Common myeloid progenitor, CD34-positive (primary cell): ENCODE results near the gene POLR2J.

Experiments used
- CTCF ChIA-PET: fragments of 350-600 bp; sonication (Branson Sonifier 250); formaldehyde crosslinking; loops from one replicate; lab custom pipeline; 2021; ENCODE audit warnings: antibody characterized with exemption; lab: Charles Lee
- POLR2A ChIA-PET: fragments of 350-600 bp; sonication (Branson Sonifier 250); formaldehyde crosslinking; loops from one replicate; lab custom pipeline; 2021; ENCODE audit warnings: antibody characterized with exemption; lab: Charles Lee
- DNase-seq, 3 donors: peaks; one replicate each; pipeline versions ENCODE4 v3.0.0 to v3.0.0-alpha.2; 2013
- H3K27ac ChIP-seq, 2 experiments: 1 replicate in 1 of 2; 2 replicates in 1 of 2; pipeline ENCODE4 v1.7.0; 2013; ENCODE audit warnings: inconsistent platforms in 2 of 2, low read length in 2 of 2, mild to moderate bottlenecking in 2 of 2, low read depth in 1 of 2, moderate library complexity in 1 of 2; ENCODE audit not compliant: severe bottlenecking in 2 of 2, insufficient read depth in 1 of 2, poor library complexity in 1 of 2
- H3K27me3 ChIP-seq, 5 experiments: replicated peaks in 2 of 5; 1 replicate in 3 of 5; 2 replicates in 2 of 5; pipeline versions ENCODE4 v1.6.1 to v1.7.0; 2013; ENCODE audit warnings: low read length in 4 of 5, mild to moderate bottlenecking in 2 of 5, moderate library complexity in 2 of 5, inconsistent platforms in 1 of 5; ENCODE audit not compliant: insufficient read depth in 5 of 5, control insufficient read depth in 4 of 5
- H3K36me3 ChIP-seq, 4 experiments: 1 replicate in 2 of 4; 2 replicates in 2 of 4; pipeline versions ENCODE4 v1.6.1 to v1.7.0; 2013; ENCODE audit warnings: low read length in 3 of 4, control low read depth in 1 of 4, mild to moderate bottlenecking in 1 of 4; ENCODE audit not compliant: control insufficient read depth in 4 of 4, insufficient read depth in 4 of 4
- H3K4me1 ChIP-seq, 4 experiments: 1 replicate in 3 of 4; 2 replicates in 1 of 4; pipeline versions ENCODE4 v1.6.1 to v1.7.1; 2013; ENCODE audit warnings: low read length in 3 of 4, mild to moderate bottlenecking in 3 of 4, control low read depth in 1 of 4, inconsistent platforms in 1 of 4, moderate library complexity in 1 of 4; ENCODE audit not compliant: control insufficient read depth in 4 of 4, insufficient read depth in 4 of 4; ENCODE audit errors: control extremely low read depth in 1 of 4
- H3K4me3 ChIP-seq, 7 experiments: 1 replicate in 4 of 7; 2 replicates in 3 of 7; pipeline versions ENCODE4 v1.5.1 to v1.7.0; 2013; ENCODE audit warnings: mild to moderate bottlenecking in 7 of 7, low read length in 6 of 7, moderate library complexity in 6 of 7, inconsistent platforms in 2 of 7, low read depth in 2 of 7, control low read depth in 1 of 7; ENCODE audit not compliant: insufficient read depth in 4 of 7, control insufficient read depth in 1 of 7; ENCODE audit errors: extremely low read depth in 1 of 7
- H3K9me3 ChIP-seq, 5 experiments: 1 replicate in 4 of 5; 2 replicates in 1 of 5; pipeline versions ENCODE4 v1.6.1 to v1.7.1; 2013; ENCODE audit warnings: low read length in 4 of 5, mild to moderate bottlenecking in 2 of 5, inconsistent platforms in 1 of 5, low read depth in 1 of 5, moderate library complexity in 1 of 5; ENCODE audit not compliant: control insufficient read depth in 4 of 5, insufficient read depth in 2 of 5; ENCODE audit errors: control extremely low read depth in 1 of 5
- WGBS: methylation state at CpG from one replicate; pipeline ENCODE4 v1.1.5; 2013; ENCODE audit not compliant: insufficient coverage; 5-methylcytosine and 5-hydroxymethylcytosine counted together

The POLR2J gene

GRCh38 chr7:102447311-102447710, 31.4 kb downstream of the POLR2J start:
- POLR2A ChIA-PET, result no interaction called here
- Histone ChIP-seq H3K36me3 (peaks cover 7 to 48% (median 31%) of the 10 kb centered on the region in 4 experiments), H3K9me3 (no peaks in the 10 kb centered on the region), H3K4me3 (no peak overlapping the region), H3K27ac (no peak overlapping the region), H3K27me3 (no peaks in the 10 kb centered on the region), H3K4me1 (no peaks in the 10 kb centered on the region)
- 96% methylated on average over 13 of the region's 14 CpGs for WGBS
- no peak for DNase-seq
- CTCF ChIA-PET, result interaction anchor here (63.4 kb wide), 1 partner anchor 29 kb away, joined by 1488 read pairs; the partner anchor contains the start of genes ORAI2 and PRKRIP1

GRCh38 chr7:102446387-102447156, 32.1 kb downstream of the POLR2J start:
- no peak overlapping the region for H3K4me3 ChIP-seq
- DNase-seq, result no peak
- ChIA-PET POLR2A (no interaction called here), CTCF (interaction anchor here (56.5 to 63.4 kb wide), 2 partner anchors 4 to 28 kb away, joined by 1488 read pairs; partner anchors contain the start of genes ALKBH4, LRWD1, ORAI2 and PRKRIP1)
- no peak overlapping the region for H3K27ac ChIP-seq
- no peaks in the 10 kb centered on the region for H3K9me3 ChIP-seq
- peaks cover 10 to 55% (median 36%) of the 10 kb centered on the region in 4 experiments for H3K36me3 ChIP-seq
- H3K4me1 ChIP-seq, result peaks cover 0 to 4% (median 0%) of the 10 kb centered on the region in 4 experiments
- H3K27me3 ChIP-seq, result no peaks in the 10 kb centered on the region
- 96% methylated on average over 40 of the region's 41 CpGs for WGBS

GRCh38 chr7:102445674-102446071, 33.0 kb downstream of the POLR2J start:
- Histone ChIP-seq H3K9me3 (no peaks in the 10 kb centered on the region), H3K27me3 (no peaks in the 10 kb centered on the region), H3K27ac (no peak overlapping the region), H3K36me3 (peaks cover 10 to 60% (median 39%) of the 10 kb centered on the region in 4 experiments), H3K4me1 (peaks cover 0 to 4% (median 0%) of the 10 kb centered on the region in 4 experiments), H3K4me3 (no peak overlapping the region)
- no peak for DNase-seq
- ChIA-PET POLR2A (no interaction called here), CTCF (interaction anchor here (56.5 to 63.4 kb wide), 2 partner anchors 3 to 27 kb away, joined by 1488 read pairs; partner anchors contain the start of genes ALKBH4, LRWD1, ORAI2 and PRKRIP1)
- WGBS, result 86% methylated on average over 2 of the region's 2 CpGs

- no peak overlapping the region for H3K4me3 ChIP-seq
- peaks cover 10 to 66% (median 43%) of the 10 kb centered on the region in 4 experiments for H3K36me3 ChIP-seq
- no peaks in the 10 kb centered on the region for H3K27me3 ChIP-seq
- POLR2A ChIA-PET, result no interaction called here
- 96% methylated on average over 12 of the region's 17 CpGs for WGBS
- H3K4me1 ChIP-seq, result peaks cover 0 to 4% (median 0%) of the 10 kb centered on the region in 4 experiments
- no peak for DNase-seq
- H3K27ac ChIP-seq, result no peak overlapping the region
- no peaks in the 10 kb centered on the region for H3K9me3 ChIP-seq
- CTCF ChIA-PET, result interaction anchor here (56.5 to 63.4 kb wide), 2 partner anchors 3 to 26 kb away, joined by 1488 read pairs; partner anchors contain the start of genes ALKBH4, LRWD1, ORAI2 and PRKRIP1
These were observed 33.6 kb downstream of the POLR2J start for GRCh38 chr7:102444961-102445673.

- CTCF ChIA-PET, result interaction anchor here (56.5 to 63.4 kb wide), 2 partner anchors 2 to 21 kb away, joined by 1488 read pairs; partner anchors contain the start of genes ALKBH4, LRWD1, ORAI2 and PRKRIP1
- H3K4me1 ChIP-seq, result peaks cover 0 to 5% (median 2%) of the 10 kb centered on the region in 4 experiments
- WGBS, result 97% methylated on average over 12 of the region's 17 CpGs
- H3K27ac ChIP-seq, result no peak overlapping the region
- no peaks in the 10 kb centered on the region for H3K9me3 ChIP-seq
- H3K4me3 ChIP-seq, result no peak overlapping the region
- no peaks in the 10 kb centered on the region for H3K27me3 ChIP-seq
- POLR2A ChIA-PET, result interaction anchor here (0.9 kb wide), 1 partner anchor 15 kb away, joined by 3 read pairs; no protein-coding TSS in a partner anchor
- no peak for DNase-seq
- peaks cover 7 to 59% (median 44%) of the 10 kb centered on the region in 4 experiments for H3K36me3 ChIP-seq
These were observed 38.5 kb downstream of the POLR2J start for GRCh38 chr7:102439963-102440795.

GRCh38 chr7:102436118-102436517, 42.6 kb downstream of the POLR2J start:
- no peak for DNase-seq
- H3K4me1 ChIP-seq, result peaks cover 5 to 36% (median 35%) of the 10 kb centered on the region in 4 experiments
- no peak overlapping the region for H3K4me3 ChIP-seq
- H3K9me3 ChIP-seq, result no peaks in the 10 kb centered on the region
- ChIA-PET POLR2A (interaction anchor here (0.6 kb wide), 1 partner anchor 1175 kb away, joined by 3 read pairs; no protein-coding TSS in a partner anchor), CTCF (interaction anchor here (56.5 to 63.4 kb wide), 2 partner anchors 6 to 17 kb away, joined by 1488 read pairs; partner anchors contain the start of genes ALKBH4, LRWD1, ORAI2 and PRKRIP1)
- 98% methylated on average over 9 of the region's 10 CpGs for WGBS
- no peaks in the 10 kb centered on the region for H3K27me3 ChIP-seq
- peaks cover 2 to 40% (median 30%) of the 10 kb centered on the region in 4 experiments for H3K36me3 ChIP-seq
- H3K27ac ChIP-seq, result no peak overlapping the region
